Ovary (tissue), 9 donors: ENCODE measurements around the gene MLN. TPM values are rescaled to one million over a fixed set of nuclear protein-coding genes. Genes with fewer than 3 reads are reported as not detected.

Experiments used
- DNase-seq, 5 donors: peaks; one replicate each; pipeline ENCODE4 v3.0.0-alpha.2; 2019 to 2020
- H3K27ac ChIP-seq, 2 donors: fragments of 200-600 bp; one replicate each; pipeline versions ENCODE4 v1.5.1 to v1.8.0; 2019 to 2022
- H3K27me3 ChIP-seq: fragments of 200-600 bp; one replicate; pipeline ENCODE4 v1.8.0; 2022
- H3K36me3 ChIP-seq: fragments of 200-600 bp; sonication (generic); one replicate; pipeline ENCODE4 v1.5.1; 2019
- H3K4me1 ChIP-seq: one replicate; pipeline ENCODE4 v1.8.1; 2013; ENCODE audit warnings: mild to moderate bottlenecking, moderate library complexity; ENCODE audit not compliant: insufficient read depth
- H3K4me3 ChIP-seq: fragments of 200-600 bp; sonication (generic); one replicate; pipeline ENCODE4 v1.5.1; 2017
- H3K9me3 ChIP-seq, 2 donors: fragments of 200-600 bp in 1 of 2; sonication (generic) in 1 of 2; one replicate each; pipeline versions ENCODE4 v1.5.1 to v1.8.1; 2013 to 2019; ENCODE audit warnings: mild to moderate bottlenecking in 1 of 2, moderate library complexity in 1 of 2
- EP300 ChIP-seq: sonication (generic); formaldehyde crosslinking; IDR thresholded peaks from one replicate; pipeline ENCODE4 v1.6.1; 2017; ENCODE audit warnings: antibody characterized with exemption
- POLR2A ChIP-seq: fragments of 450-650 bp; IDR thresholded peaks from one replicate; pipeline ENCODE4 v1.6.1; 2017; ENCODE audit warnings: antibody characterized with exemption, mild to moderate bottlenecking, moderate library complexity
- WGBS, 3 donors: extraction: QIAGEN DNeasy Blood & Tissue Kit in 1 of 3; methylation state at CpG; one replicate each; pipeline versions ENCODE4 v1.1.5 to v1.1.7; 2013 to 2017; 5-methylcytosine and 5-hydroxymethylcytosine counted together
- intact Hi-C, 4 donors: fragments of 100-400 bp; cut with DNase I; formaldehyde crosslinking; loops; one replicate each; pipeline versions ENCODE4 v1.11.0 to v1.15.1; 2022 to 2023
- polyA plus RNA-seq, 2 donors: library from polyadenylated mRNA; stranded (reverse); fragments of 200-250 nt in 1 of 2; fragments of 350-450 nt in 1 of 2; fragmentation: Illumina TruSeq in 1 of 2; extraction: RNeasy Lipid Tissue Mini Kit (QIAGEN cat#74804) in 1 of 2; gene quantifications; one replicate each; pipeline ENCODE4 v1.2.3, GENCODE V29; 2013 to 2014
- total RNA-seq, 7 donors: library from RNA; depleted of rRNA in 2 of 7; stranded (reverse); fragments of >200 nt in 2 of 7; fragmentation: NEBNext Ultra II Directional in 3 of 7; extraction: Animal tissue kit (Norgen Biotek cat#: 25700) in 3 of 7; gene quantifications; one replicate each; pipeline versions ENCODE4 v1.1.0 to v1.2.4, GENCODE V29; 2016 to 2023
- TF ChIP-seq, protein P1 (sequence below), 3 donors: fragments of 450-650 bp in 2 of 3; fragments of 200-600 bp in 1 of 3; IDR thresholded peaks; one replicate each; pipeline versions ENCODE4 v1.5.1 to v1.8.0; 2016 to 2022; ENCODE audit warnings: antibody characterized with exemption in 3 of 3, mild to moderate bottlenecking in 1 of 3
- donor health status: DM: no; HTN: no; CAD: no; lungs with moderate emphysema.
- donor health status: DM: no; HTN: no; CAD: no.
- donor health status: Bipolar disorder and iron deficiency.
- donor health status: DM: yes; HTN: yes; CAD: no.
- donor health status: DM: no; HTN: no; CAD: no.
- donor health status: DM: yes; HTN: yes; CAD: no.

The MLN gene
- total and polyA plus RNA-seq, 9 donors: not detected

- no peaks in the 10 kb centered on the region for H3K9me3 ChIP-seq
- TF ChIP-seq EP300: no peak
- TF ChIP-seq, protein P1, sequence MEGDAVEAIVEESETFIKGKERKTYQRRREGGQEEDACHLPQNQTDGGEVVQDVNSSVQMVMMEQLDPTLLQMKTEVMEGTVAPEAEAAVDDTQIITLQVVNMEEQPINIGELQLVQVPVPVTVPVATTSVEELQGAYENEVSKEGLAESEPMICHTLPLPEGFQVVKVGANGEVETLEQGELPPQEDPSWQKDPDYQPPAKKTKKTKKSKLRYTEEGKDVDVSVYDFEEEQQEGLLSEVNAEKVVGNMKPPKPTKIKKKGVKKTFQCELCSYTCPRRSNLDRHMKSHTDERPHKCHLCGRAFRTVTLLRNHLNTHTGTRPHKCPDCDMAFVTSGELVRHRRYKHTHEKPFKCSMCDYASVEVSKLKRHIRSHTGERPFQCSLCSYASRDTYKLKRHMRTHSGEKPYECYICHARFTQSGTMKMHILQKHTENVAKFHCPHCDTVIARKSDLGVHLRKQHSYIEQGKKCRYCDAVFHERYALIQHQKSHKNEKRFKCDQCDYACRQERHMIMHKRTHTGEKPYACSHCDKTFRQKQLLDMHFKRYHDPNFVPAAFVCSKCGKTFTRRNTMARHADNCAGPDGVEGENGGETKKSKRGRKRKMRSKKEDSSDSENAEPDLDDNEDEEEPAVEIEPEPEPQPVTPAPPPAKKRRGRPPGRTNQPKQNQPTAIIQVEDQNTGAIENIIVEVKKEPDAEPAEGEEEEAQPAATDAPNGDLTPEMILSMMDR (IDR thresholded peaks at IDR 0.05): no peak
- no peak for TF ChIP-seq POLR2A
- H3K4me1 ChIP-seq: peaks cover 3% of the 10 kb centered on the region
- H3K4me3 ChIP-seq: no peak overlapping the region
- WGBS, 3 donors: 94 to 98% (median 96%) methylated on average over 9 of the region's 9 CpGs
- intact Hi-C loops: no loop called here
- no peaks in the 10 kb centered on the region for H3K36me3 ChIP-seq
- H3K27ac ChIP-seq: no peak overlapping the region
- H3K27me3 ChIP-seq: no peaks in the 10 kb centered on the region
- no peak for DNase-seq
Observed at GRCh38 chr6:33765368-33765767, 38.4 kb downstream of the MLN start.

GRCh38 chr6:33764036-33764435 is 39.8 kb downstream of the MLN start:
- DNase-seq: no peak
- Histone ChIP-seq H3K27ac (no peak overlapping the region), H3K9me3 (no peaks in the 10 kb centered on the region), H3K36me3 (no peaks in the 10 kb centered on the region), H3K4me3 (no peak overlapping the region), H3K27me3 (no peaks in the 10 kb centered on the region), H3K4me1 (no peaks in the 10 kb centered on the region)
- intact Hi-C loops: no loop called here
- WGBS, 3 donors: 54 to 71% (median 64%) methylated on average over 2 of the region's 2 CpGs
- TF ChIP-seq, protein P1 (IDR thresholded peaks at IDR 0.05): no peak
- TF ChIP-seq EP300 (no peak), POLR2A (no peak)

DNA sequence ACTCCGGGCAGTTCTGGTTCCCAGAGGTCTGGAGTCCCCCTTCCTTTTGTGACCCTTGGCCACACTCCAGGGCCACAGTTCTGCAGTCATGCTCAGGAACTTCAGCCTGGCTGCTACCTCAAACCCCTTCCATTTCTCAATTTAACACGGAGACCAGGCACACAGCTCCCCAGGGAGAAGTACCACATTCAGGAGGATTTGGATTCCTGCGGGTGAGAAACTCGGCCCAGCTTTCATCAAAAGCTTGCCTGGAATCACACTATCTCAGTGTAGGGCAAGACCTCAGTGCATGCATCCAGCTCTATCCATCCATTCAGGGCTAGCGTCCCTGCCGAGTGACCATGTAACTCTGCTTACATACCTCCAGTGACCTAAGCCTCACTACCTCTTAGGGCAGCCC is 40.3 kb downstream of the MLN start:
- H3K9me3 ChIP-seq: no peaks in the 10 kb centered on the region
- intact Hi-C loops: no loop called here

DNA sequence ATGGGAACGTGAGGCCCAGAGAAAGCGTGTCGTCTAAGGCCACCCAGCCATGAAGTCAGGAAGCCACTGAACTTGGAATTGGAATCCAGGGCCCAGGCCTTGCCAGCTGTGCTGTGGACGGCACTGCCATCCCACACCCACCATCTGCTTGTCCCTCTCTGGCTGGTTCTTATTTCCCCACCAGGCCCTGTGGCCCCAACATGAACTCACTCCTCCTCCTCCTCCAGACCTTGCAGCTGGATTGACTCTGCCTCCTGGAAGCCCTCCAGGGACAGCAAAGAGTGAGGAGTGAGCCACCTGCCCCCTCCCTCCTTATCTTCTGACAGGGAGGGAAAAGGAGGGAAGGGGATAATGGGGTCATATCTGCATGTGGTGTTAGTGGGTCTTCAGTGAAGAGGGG is 41.1 kb downstream of the MLN start:
- Histone ChIP-seq H3K27ac (no peak overlapping the region), H3K4me1 (no peaks in the 10 kb centered on the region), H3K27me3 (no peaks in the 10 kb centered on the region), H3K4me3 (no peak overlapping the region), H3K36me3 (no peaks in the 10 kb centered on the region), H3K9me3 (no peaks in the 10 kb centered on the region)
- intact Hi-C loops: no loop called here
- TF ChIP-seq POLR2A (no peak), EP300 (no peak)
- TF ChIP-seq, protein P1 (IDR thresholded peaks at IDR 0.05): no peak
- no peak for DNase-seq
- 61 to 81% (median 78%) methylated on average over 4 of the region's 4 CpGs for WGBS, 3 donors

More for the DNA sequence above, 40.3 kb downstream of the MLN start:
- Histone ChIP-seq H3K36me3 (no peaks in the 10 kb centered on the region), H3K27me3 (no peaks in the 10 kb centered on the region), H3K4me3 (no peak overlapping the region), H3K27ac (no peak overlapping the region), H3K4me1 (no peaks in the 10 kb centered on the region)
- TF ChIP-seq EP300 (no peak), POLR2A (no peak)
- TF ChIP-seq, protein P1 (IDR thresholded peaks at IDR 0.05): no peak
- DNase-seq: no peak
- WGBS, 3 donors: 18 to 37% (median 32%) methylated on average over 6 of the region's 6 CpGs
